Activated CD4-positive, CD25-positive, alpha-beta regulatory T cell (primary cell): ENCODE results near the gene CLDN9.

Experiments used
- DNase-seq, 4 experiments: peaks; one replicate each; lab custom pipeline; 2025; lab: John Stamatoyannopoulos, UW

The CLDN9 gene, protein sequence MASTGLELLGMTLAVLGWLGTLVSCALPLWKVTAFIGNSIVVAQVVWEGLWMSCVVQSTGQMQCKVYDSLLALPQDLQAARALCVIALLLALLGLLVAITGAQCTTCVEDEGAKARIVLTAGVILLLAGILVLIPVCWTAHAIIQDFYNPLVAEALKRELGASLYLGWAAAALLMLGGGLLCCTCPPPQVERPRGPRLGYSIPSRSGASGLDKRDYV

GRCh38 chr16:3012828-3013420 is at the start of gene CLDN9:
Gene CLDN9 (plus strand): TSS chr16:3012923. CDS start chr16:3013363, 440 bp downstream.
- no peak for DNase-seq

GRCh38 chr16:2963074-2963722 is 49.5 kb upstream of the CLDN9 start:
- no peak for DNase-seq

- peak in 1 of 4 experiments; percentile 20 for DNase-seq
Observed at GRCh38 chr16:2963723-2964474, 48.8 kb upstream of the CLDN9 start, which contains the start of gene KREMEN2. Gene KREMEN2 (plus strand): TSS chr16:2964275. CDS start chr16:2964521, 246 bp downstream.

DNA sequence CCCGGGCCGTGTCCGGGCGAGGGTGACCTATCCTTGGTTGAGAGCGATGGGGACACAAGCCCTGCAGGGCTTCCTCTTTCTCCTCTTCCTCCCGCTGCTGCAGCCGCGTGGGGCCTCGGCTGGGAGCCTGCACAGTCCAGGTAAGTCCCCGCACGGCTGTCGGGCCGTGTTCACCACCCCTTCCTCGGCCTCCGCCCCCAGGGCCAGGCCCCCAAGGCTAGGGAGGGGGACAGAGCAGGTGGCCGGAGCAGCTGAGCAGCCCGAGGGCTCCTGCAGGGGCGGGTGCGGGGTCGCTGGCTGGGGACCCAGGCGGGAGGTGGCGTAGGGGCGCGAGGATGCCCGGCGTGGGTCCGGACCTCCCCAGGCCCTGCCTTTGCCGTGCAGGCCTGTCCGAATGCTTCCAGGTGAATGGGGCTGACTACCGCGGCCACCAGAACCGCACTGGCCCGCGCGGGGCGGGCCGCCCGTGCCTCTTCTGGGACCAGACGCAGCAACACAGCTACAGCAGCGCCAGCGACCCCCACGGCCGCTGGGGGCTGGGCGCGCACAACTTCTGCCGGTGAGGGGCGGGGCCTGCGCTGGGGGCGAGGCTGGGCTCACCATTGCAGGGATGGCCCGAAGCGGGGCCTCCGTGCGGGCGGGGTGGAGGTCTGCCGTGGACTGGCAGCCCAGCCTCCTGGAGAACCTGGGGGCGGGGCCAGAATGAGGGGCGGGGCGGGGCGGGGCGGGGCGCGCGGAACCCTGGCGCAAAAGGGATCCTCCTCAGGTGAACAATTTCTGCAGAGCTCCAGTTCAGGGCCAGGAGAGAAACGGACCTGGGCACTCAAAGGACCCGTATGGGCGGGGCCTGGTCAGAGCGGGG is 48.0 kb upstream of the CLDN9 start:
- DNase-seq, result peak in 3 of 4 experiments; percentile 27 to 42 (median 35)

DNA sequence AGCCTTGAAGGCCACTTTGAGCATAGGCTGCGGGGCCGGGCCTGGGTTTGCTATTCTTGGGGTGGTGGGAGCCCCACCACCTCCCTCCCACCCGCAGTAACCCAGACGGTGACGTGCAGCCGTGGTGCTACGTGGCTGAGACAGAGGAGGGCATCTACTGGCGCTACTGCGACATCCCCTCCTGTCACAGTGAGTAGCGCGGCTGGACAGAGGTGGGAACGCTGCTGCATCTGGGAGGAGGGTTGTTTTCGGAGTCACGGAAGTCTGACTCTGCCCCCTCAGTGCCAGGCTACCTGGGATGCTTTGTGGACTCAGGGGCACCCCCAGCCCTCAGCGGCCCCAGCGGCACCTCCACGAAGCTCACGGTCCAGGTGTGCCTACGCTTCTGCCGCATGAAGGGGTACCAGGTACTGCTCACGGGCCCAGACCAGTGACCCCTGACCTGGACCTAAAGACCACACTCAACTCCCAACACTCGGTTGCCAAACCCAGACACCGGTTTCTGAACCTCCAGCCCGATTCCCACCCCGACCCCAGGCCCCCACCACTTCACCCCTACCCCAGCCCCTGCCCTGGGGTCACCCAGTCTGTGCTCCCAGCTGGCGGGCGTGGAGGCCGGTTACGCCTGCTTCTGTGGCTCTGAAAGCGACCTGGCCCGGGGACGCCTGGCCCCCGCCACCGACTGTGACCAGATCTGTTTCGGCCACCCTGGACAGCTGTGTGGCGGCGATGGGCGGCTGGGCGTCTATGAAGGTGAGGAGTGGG is 46.5 kb upstream of the CLDN9 start:
- no peak for DNase-seq

- DNase-seq, result no peak
Observed at GRCh38 chr16:2966808-2967191, 45.9 kb upstream of the CLDN9 start.

- no peak for DNase-seq
Observed at GRCh38 chr16:2967211-2967631, 45.5 kb upstream of the CLDN9 start.

GRCh38 chr16:2967721-2968161 is 45.0 kb upstream of the CLDN9 start:
- DNase-seq, result no peak

GRCh38 chr16:2968368-2968737 is 44.4 kb upstream of the CLDN9 start:
- DNase-seq, result no peak

DNA sequence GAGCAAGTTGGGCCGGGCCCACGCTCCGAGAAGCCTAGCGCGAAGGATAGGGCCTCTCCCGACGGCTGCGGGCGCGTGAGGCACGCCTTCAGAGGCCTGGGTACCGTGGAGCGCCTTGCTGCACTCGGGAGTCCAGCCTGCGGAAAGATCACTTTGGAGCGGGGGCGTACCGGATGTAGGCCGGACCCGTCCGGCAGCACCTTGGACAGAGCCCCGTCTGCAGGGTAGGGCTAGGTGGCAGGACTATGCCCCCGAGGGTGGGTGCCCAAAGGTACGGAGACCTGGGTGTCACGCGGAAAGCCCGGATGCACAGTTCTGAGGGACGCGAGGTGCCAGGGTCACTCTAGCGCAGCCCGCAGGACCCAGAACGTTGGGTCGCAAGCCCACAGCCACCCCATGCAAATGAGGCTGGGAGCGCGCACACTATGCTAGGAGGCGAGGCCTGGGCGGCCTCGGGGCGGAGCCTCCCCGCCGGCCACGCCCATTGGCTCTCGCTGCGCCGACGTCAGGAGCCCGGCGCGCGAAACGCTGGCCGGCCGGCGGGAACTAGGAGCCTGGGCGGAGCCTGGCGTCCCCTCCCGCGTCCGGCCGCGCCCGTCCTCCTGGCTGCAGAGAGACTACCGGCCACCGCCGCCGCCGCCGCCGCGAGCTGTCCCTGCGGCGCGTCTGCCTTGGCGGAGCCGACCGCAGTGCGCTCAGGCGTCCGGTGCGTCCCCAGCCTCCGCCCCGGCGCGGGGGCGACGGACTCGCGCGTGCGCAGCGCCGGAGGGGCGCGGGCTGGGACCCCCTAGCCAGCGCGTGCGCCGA is 43.8 kb upstream of the CLDN9 start, which contains the start of gene PAQR4:
TSS of gene PAQR4 (plus strand) at position 611 of the 807 bp plus-strand sequence. CDS start 327 bp downstream, outside the sequence.
- DNase-seq, result peak; percentile 37 to 52 (median 47)

GRCh38 chr16:2969545-2970521 is 42.9 kb upstream of the CLDN9 start:
- DNase-seq, result peak in 3 of 4 experiments; percentile 25 to 47 (median 34)

GRCh38 chr16:2970563-2970962 is 42.2 kb upstream of the CLDN9 start:
- DNase-seq, result no peak

- DNase-seq, result no peak
Observed at GRCh38 chr16:2971134-2971984, 41.4 kb upstream of the CLDN9 start.

DNA sequence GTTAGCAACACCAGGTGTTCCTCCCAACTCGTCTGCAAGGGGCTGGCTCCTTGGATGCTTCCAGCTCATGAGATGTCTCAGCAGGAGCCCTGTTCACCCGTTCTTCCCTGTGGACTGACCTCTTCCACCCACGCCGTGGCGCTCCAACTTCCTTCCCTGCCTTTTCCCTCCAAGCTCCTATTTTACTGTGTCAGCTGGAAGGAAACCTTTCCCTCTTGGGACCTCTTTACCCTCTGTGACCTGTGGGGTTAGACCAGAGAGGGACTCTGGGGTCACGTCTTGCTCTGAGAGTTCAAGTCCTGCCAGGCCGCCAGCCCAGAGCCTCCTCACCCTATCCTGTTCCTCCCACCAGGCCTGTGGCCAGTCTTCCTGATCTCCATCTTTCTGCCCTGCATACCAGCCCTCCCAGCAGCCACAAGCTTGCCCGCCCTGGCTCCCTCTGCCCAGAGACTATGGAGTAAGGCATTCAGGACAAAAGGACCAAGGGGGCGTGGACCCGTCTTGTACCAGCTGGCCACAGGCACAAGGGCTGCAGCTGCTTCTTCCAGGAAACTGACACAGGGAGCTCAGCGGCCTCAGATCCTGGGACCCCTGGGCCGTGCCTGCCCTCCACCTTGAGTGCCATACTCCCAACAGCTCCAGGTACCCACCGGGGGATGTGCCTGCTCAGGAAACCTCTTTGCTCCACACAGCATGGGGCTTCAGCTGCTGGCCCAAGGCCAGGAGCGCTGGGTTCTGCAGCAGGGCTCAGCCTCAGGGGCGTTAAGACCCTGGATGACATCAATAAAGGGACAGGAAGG is 40.5 kb upstream of the CLDN9 start:
- DNase-seq, result no peak

- no peak for DNase-seq
Observed at GRCh38 chr16:2973093-2973492, 39.6 kb upstream of the CLDN9 start.

DNA sequence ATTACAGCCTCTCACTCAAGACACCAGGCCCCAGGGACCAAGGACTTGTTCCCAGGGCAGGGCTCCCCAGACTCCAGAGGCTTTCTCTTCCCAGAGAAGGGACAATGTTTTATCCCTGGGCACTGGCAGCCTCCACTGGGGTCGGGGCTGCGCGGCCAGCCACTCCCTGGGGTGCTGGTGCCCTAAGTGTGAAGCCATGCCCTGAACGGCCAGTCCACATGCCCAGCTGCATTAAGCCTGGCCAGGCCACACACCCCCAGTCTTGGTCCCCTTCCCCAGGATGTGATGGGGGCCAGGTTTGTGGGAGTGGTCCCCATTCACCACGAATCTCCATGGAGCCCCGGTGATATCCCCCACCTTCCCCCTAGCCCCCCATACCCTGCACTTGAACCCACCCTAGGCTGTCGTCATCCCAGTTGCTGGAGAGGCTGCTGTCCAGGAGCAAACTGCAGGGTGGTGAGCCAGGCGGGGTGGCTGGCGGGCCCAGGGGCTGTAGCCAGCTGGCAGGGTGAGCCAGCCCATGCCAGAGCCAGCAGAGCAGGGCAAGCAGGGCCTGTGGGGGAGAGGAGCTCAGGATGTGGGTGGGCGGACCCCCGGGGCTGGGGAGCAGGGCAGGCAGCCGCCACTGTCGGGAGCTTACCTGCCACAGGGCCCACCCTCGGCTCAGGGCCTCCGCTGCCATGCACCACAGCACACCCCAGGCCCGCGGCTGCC is 39.0 kb upstream of the CLDN9 start:
- no peak for DNase-seq
